Hematopoietic multipotent progenitor cell treated with erythropoietin and hydrocortisone succinate and interleukin-3 and kit ligand, for 15 days (in vitro differentiated cells): Measurements from ENCODE around the gene CTNNBL1.

Experiments used
- DNase-seq: peaks from one replicate; pipeline ENCODE4 v3.0.0-alpha.2; 2015; ENCODE audit warnings: low spot score

The CTNNBL1 gene

DNA sequence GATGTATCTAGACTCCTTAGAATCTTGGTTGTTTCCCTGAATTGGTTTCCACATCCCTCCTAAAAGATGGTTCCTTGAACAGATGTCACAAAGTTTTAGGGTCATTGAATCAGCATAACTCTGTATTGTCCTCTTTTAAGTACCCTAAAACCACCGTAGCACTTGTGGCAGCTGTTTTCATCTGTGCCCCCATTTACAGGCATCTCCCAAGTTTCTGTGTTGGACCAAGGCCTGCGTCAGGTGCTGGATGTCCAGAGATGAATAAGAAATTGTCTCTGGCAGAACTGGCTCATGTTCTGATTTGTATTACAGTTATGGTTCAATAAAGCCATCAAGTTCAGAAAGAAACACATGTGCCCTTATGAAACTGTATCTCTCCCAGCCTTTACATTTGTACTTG, 48.3 kb downstream of the CTNNBL1 start:
- DNase-seq, result no peak

DNA sequence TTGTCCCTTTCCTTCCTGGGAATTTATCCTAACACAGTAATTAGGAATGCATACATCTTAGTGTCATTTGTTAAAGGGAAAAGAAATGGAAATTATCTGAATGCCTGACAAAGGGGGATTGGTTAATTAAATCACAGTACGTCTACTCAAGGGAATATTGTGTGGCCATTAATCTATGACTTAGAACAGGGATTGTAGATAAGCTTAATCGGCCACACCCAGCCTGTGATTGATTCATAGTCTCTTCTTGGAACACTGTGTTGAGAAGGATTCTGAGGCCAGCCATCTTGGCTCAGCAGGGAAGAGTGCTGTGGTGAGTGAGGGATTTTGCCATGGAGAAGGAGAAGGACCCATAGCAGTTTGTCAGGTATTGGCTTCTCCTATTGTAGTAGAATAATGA, 50.5 kb downstream of the CTNNBL1 start:
- no peak for DNase-seq

- DNase-seq, result no peak
Measured at GRCh38 chr20:37745553-37745952, 51.7 kb downstream of the CTNNBL1 start.

DNA sequence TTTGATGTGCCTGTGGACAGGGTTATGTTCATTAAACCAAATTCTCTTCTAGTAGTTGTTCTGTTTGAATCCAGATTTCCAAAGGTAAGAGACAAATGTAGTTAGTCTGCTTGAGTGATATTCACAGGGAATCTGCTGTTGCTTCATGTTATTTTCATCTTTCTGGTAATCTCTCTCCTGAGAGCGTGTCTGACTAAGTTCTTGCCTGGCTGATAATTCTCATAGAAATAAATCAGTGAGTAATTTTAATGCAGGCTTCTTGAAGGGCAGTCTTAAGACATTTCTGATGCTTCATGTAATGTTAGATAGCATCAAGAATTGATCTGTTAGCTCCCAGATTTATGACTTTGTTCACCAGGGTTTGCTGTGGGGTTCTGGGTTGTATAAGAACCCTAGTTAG, 54.2 kb downstream of the CTNNBL1 start:
- DNase-seq, result no peak

- no peak for DNase-seq
Measured at GRCh38 chr20:37749218-37749617, 55.4 kb downstream of the CTNNBL1 start.

- no peak for DNase-seq
Measured at GRCh38 chr20:37749620-37750403, 56.0 kb downstream of the CTNNBL1 start.

DNA sequence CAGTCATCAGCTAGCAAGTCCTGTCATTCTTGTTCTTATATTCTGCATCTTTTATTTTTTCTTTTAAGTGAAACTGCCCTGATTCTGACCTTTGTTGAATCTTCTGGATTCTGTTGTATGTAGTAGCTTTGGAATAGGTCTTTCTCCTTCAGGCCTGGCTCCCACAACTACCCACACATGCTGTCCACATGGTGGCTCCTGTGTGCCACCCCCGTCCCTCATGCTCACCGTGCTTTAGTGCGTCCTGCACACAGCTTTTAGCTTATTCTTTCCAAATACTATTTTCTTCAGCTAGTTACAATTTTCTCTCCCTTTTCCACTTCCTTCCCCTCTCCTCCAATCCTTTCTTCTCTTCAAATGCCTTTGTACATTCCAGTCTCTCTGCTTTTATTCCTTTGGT, 61.8 kb downstream of the CTNNBL1 start:
- DNase-seq, result no peak

- no peak for DNase-seq
Measured at GRCh38 chr20:37756234-37756633, 62.4 kb downstream of the CTNNBL1 start.

- no peak for DNase-seq
Measured at GRCh38 chr20:37757550-37757949, 63.7 kb downstream of the CTNNBL1 start.

DNA sequence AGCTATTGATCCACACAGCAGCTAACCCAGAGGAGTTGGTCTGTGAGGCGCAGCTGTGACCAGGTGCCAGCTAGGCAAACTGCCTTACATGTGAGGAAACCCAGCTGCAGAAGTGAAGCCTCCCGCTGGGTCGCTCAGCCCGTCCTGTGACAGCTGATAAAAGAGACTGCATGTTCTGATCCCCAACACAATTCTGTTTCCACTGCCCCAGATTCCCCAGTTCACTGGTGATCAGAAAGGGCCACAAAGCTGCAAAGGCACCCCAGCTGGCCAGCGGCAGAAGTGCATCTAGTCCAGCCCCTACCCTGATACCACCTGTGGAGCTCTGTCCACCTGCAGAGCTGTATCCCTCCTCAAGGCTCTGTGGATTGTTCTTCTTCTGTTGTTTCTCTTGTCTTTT, 64.5 kb downstream of the CTNNBL1 start:
- no peak for DNase-seq

DNA sequence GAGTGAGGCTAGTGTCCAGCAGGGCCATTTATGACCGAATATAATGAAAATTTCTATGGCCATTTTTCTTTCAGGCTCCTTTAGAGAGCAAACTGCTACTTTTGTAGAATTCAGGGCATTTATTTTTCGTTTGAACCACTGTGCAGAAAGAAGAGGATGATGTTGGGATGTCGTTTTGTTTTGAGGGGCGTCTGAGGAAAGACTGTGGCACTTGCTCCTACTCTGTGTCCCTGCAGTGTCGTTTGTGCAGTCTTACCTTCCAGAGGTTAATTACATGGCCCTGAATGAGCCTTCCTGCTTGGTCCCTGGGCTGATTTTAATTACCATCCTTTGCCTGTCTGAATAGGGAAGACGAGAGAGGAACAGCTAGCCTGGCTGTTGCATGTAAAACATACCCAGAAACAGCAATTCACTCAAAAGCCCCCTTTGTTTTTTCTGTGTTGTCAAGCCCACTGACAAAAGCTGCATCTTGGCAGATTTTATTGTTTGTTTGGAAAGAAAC, 65.3 kb downstream of the CTNNBL1 start:
- DNase-seq, result no peak

GRCh38 chr20:37759761-37760209, 66.0 kb downstream of the CTNNBL1 start:
- DNase-seq, result no peak

DNA sequence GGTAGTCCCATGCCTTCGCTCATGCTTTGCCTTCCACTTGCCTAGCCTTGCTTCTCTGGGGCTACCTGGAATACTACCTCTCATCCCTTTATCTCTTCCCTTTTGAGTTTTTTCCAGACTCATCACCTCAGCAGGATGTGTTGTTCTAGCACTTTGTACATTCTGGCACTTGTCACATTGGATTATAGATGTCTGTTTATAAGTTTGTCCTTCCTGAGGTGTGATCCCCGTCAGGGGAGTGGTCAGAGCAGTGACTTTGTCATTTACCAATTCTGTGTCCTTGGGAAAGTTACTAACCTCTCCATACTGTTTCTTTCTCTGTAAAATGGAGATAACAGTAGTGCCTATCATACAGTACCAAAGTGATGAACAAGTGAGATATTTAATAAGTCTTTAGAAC, 66.5 kb downstream of the CTNNBL1 start:
- no peak for DNase-seq

DNA sequence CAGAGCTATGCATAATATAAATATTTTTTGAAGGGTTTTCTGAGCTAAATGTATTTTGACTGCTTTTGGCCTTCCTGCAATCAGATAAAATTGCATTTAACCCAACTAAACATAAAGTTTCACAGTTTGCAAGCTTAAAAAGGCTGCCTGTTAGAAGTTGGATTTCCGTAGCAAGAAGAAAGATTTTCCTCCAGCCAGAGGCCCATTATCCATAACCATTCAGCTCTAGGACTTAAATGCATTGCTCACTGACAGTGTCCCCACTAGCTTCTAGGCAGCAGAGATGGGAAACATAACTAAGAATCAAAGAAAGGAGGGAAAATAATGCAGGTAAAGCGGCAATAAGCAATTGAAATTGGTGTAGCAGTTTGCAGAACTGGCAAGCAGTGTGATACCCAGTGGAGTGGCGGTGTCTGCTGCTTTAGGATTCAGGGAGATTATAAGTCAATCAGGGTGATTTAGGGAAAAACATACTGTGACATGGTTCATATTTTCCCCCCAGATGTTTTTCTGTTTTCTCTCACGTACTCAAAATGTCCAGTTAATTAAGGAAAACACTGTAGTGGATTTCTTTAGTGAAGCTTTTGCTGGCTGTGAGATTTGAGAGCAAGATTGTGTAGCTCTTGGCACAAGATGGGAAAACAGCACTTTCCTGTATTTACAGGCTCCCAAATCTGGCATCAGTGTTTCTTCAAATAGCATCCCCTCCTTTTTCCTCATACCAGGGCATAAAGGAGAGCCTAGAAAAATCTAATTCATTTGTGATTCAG, 69.1 kb downstream of the CTNNBL1 start:
- no peak for DNase-seq

GRCh38 chr20:37764333-37764935, 70.6 kb downstream of the CTNNBL1 start:
- DNase-seq, result no peak

DNA sequence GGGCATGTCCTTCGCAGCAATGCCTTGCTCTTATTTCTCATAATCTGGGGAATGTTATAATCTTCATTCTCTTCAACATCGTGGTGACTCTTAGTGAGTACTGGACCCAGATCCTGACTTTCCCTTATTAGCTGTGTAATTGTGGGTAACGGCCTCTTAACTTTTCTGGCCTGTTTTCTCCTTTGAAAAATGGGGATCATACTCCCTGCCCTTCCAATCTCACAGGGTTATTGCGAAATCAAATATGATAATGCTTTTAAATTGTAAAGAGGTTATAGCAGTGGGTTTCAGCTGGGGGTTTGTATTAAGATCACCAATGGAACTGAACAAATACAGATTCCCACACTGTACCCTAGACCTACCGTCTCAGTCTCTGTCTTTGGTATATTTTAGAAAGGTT, 77.1 kb downstream of the CTNNBL1 start:
- no peak for DNase-seq

- DNase-seq, result no peak
Measured at GRCh38 chr20:37773291-37773826, 79.5 kb downstream of the CTNNBL1 start.

DNA sequence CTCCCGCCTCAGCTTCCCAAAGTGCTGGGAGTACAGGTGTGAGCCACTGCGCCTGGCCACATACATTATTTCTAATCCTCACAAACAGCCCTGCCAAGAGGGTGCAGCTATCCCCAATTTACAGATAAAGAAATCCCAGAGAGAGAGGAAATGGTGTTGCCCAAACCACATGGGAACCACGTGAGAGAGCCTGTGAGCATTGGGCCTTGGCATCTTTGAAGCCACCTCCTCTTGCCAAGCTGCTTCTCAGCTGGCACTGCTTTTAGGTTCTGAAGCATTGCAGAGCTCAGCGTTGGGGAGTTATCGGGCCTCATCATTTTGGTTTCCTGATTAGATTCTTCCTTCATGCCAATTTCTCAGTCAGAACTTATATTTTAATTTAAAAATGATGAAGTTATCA, 80.3 kb downstream of the CTNNBL1 start:
- DNase-seq, result no peak

GRCh38 chr20:37775200-37775599, 81.4 kb downstream of the CTNNBL1 start:
- no peak for DNase-seq

DNA sequence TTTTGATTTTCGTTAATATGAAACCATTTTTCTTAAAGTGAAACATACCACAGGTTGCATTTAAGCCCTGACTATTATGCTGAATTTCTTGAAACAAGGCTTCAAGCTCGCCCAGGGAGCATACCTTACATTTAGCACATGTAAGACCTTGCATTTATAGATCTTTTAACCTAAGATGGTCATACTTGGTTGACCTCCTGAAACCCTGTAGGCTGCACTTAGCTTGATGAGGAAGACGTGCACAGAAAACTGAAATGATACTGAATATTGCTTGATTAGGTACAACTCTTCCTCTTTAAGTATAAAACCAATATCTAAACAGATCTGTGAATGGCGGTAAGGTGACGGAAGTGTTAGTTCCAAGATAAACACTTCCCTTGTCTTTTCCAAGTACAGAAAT, 82.2 kb downstream of the CTNNBL1 start:
- no peak for DNase-seq

GRCh38 chr20:37776526-37776925, 82.7 kb downstream of the CTNNBL1 start:
- DNase-seq, result no peak
